Activated CD4-positive, alpha-beta T cell treated with anti-CD3 and anti-CD28 coated beads, Interleukin-2, amount 10 ng/mL, durations not matched to agents 7 days and 5 days (primary cell): ENCODE measurements around the gene VWA3B. TPM values are rescaled to one million over a fixed set of nuclear protein-coding genes. Genes with fewer than 3 reads are reported as not detected.
"Not testable (repeated sequence)": the region's sequence is repeated elsewhere in the genome, so short reads cannot be mapped to it uniquely, and the experiment has no call there.

Source experiments
- CTCF ChIA-PET: fragments of 350-600 bp; sonication (Branson Sonifier 250); formaldehyde crosslinking; loops from one replicate; lab custom pipeline; 2021; ENCODE audit warnings: antibody characterized with exemption; lab: Charles Lee
- POLR2A ChIA-PET: fragments of 350-600 bp; sonication (Branson Sonifier 250); formaldehyde crosslinking; loops from one replicate; lab custom pipeline; 2021; ENCODE audit warnings: antibody characterized with exemption; lab: Charles Lee
- DNase-seq: peaks from one replicate; pipeline ENCODE4 v3.0.0-alpha.2; 2020
- H3K27ac Mint-ChIP-seq: one replicate; pipeline ENCODE4 v1.8.0; 2021; ENCODE audit warnings: mild to moderate bottlenecking, moderate library complexity, mixed read lengths
- H3K27me3 Mint-ChIP-seq: one replicate; pipeline ENCODE4 v1.8.0; 2021; ENCODE audit warnings: mixed read lengths
- H3K36me3 Mint-ChIP-seq: one replicate; pipeline ENCODE4 v1.8.0; 2021; ENCODE audit warnings: low read depth, mixed read lengths
- H3K4me1 Mint-ChIP-seq: one replicate; pipeline ENCODE4 v1.8.0; 2021; ENCODE audit warnings: mixed read lengths
- H3K4me3 Mint-ChIP-seq: one replicate; pipeline ENCODE4 v1.8.0; 2021; ENCODE audit warnings: mild to moderate bottlenecking, moderate library complexity, mixed read lengths
- H3K9me3 Mint-ChIP-seq: one replicate; pipeline ENCODE4 v1.8.0; 2021; ENCODE audit warnings: mixed read lengths
- total RNA-seq, 2 experiments: library from RNA; stranded (reverse); gene quantifications; one replicate each; pipeline ENCODE4 v1.2.3, GENCODE V29; 2021

VWA3B gene
- not detected for total RNA-seq

- CTCF ChIA-PET = no interaction called here
- H3K27me3 Mint-ChIP-seq = peaks cover 35% of the 10 kb centered on the region
- H3K4me3 Mint-ChIP-seq = peak within 1 kb of the TSS; percentile 68
Observed at GRCh38 chr2:98086491-98087446, at the start of gene VWA3B. TSS of gene VWA3B (plus strand) at chr2:98087167. CDS start at chr2:98093093, 5,926 bp downstream.

GRCh38 chr2:98037206-98037605 lies 49.8 kb upstream of the VWA3B start:
- no peaks in the 10 kb centered on the region for H3K36me3 Mint-ChIP-seq
- no peak overlapping the region for H3K4me3 Mint-ChIP-seq
- ChIA-PET POLR2A (no interaction called here), CTCF (interaction anchor here (1.7 kb wide), 1 partner anchor 9 kb away, joined by 4 read pairs; no protein-coding TSS in a partner anchor)
- no peaks in the 10 kb centered on the region for H3K4me1 Mint-ChIP-seq
- H3K9me3 Mint-ChIP-seq = no peaks in the 10 kb centered on the region
- no peaks in the 10 kb centered on the region for H3K27me3 Mint-ChIP-seq
- no peak overlapping the region for H3K27ac Mint-ChIP-seq
- no peak for DNase-seq

More at GRCh38 chr2:98086491-98087446, at the start of gene VWA3B:
- Mint-ChIP-seq H3K27ac (no peak within 1 kb of the TSS), H3K4me1 (peaks cover 34% of the 10 kb centered on the region), H3K36me3 (no peaks in the 10 kb centered on the region), H3K9me3 (peaks cover 4% of the 10 kb centered on the region)
- peak; percentile 54 for DNase-seq
- POLR2A ChIA-PET = no interaction called here

- H3K27ac Mint-ChIP-seq = no peak overlapping the region
- H3K36me3 Mint-ChIP-seq = no peaks in the 10 kb centered on the region
- peaks cover 4% of the 10 kb centered on the region for H3K27me3 Mint-ChIP-seq
- ChIA-PET CTCF (interaction anchor here (1.1 to 1.7 kb wide), 2 partner anchors 10 to 106 kb away, joined by 4 to 5 read pairs; no protein-coding TSS in a partner anchor), POLR2A (no interaction called here)
- H3K4me3 Mint-ChIP-seq = no peak overlapping the region
- no peak for DNase-seq
- H3K9me3 Mint-ChIP-seq = peaks cover 2% of the 10 kb centered on the region
- no peaks in the 10 kb centered on the region for H3K4me1 Mint-ChIP-seq
Observed at GRCh38 chr2:98037666-98038336, 49.2 kb upstream of the VWA3B start.

GRCh38 chr2:98039085-98039756 lies 47.7 kb upstream of the VWA3B start:
- CTCF ChIA-PET = interaction anchor here (1.0 kb wide), 1 partner anchor 35 kb away, joined by 6 read pairs; no protein-coding TSS in a partner anchor
- Mint-ChIP-seq H3K4me3 (no peak overlapping the region), H3K36me3 (no peaks in the 10 kb centered on the region), H3K27ac (no peak overlapping the region), H3K4me1 (no peaks in the 10 kb centered on the region), H3K9me3 (peaks cover 7% of the 10 kb centered on the region), H3K27me3 (peaks cover 4% of the 10 kb centered on the region)
- no peak for DNase-seq
- POLR2A ChIA-PET = no interaction called here

- no peaks in the 10 kb centered on the region for H3K36me3 Mint-ChIP-seq
- H3K4me1 Mint-ChIP-seq = no peaks in the 10 kb centered on the region
- H3K27me3 Mint-ChIP-seq = peaks cover 4% of the 10 kb centered on the region
- H3K27ac Mint-ChIP-seq = no peak overlapping the region
- ChIA-PET CTCF (interaction anchor here (0.5 to 1.6 kb wide), 2 partner anchors 12 to 283 kb away, joined by 3 read pairs; no protein-coding TSS in a partner anchor), POLR2A (no interaction called here)
- H3K9me3 Mint-ChIP-seq = peaks cover 17% of the 10 kb centered on the region
- no peak for DNase-seq
- H3K4me3 Mint-ChIP-seq = no peak overlapping the region
Observed at GRCh38 chr2:98040331-98040939, 46.5 kb upstream of the VWA3B start.

GRCh38 chr2:98043101-98043500 lies 43.9 kb upstream of the VWA3B start:
- DNase-seq = no peak
- ChIA-PET CTCF (interaction anchor here (0.8 kb wide), 1 partner anchor 20 kb away, joined by 3 read pairs; no protein-coding TSS in a partner anchor), POLR2A (no interaction called here)
- peaks cover 20% of the 10 kb centered on the region for H3K9me3 Mint-ChIP-seq
- no peak overlapping the region for H3K27ac Mint-ChIP-seq
- H3K4me1 Mint-ChIP-seq = no peaks in the 10 kb centered on the region
- no peak overlapping the region for H3K4me3 Mint-ChIP-seq
- H3K27me3 Mint-ChIP-seq = peaks cover 4% of the 10 kb centered on the region
- H3K36me3 Mint-ChIP-seq = no peaks in the 10 kb centered on the region

GRCh38 chr2:98044730-98045129 lies 42.2 kb upstream of the VWA3B start:
- POLR2A ChIA-PET = not testable (repeated sequence)

GRCh38 chr2:98050070-98050469 lies 36.9 kb upstream of the VWA3B start:
- Mint-ChIP-seq H3K4me1 (no peaks in the 10 kb centered on the region), H3K9me3 (peaks cover 7% of the 10 kb centered on the region), H3K4me3 (no peak overlapping the region), H3K36me3 (no peaks in the 10 kb centered on the region), H3K27me3 (peaks cover 3% of the 10 kb centered on the region), H3K27ac (no peak overlapping the region)
- CTCF ChIA-PET = no interaction called here
- no peak for DNase-seq
- POLR2A ChIA-PET = no interaction called here

More at GRCh38 chr2:98044730-98045129, 42.2 kb upstream of the VWA3B start:
- H3K27ac Mint-ChIP-seq, H3K4me1 Mint-ChIP-seq, CTCF ChIA-PET, DNase-seq, H3K27me3 Mint-ChIP-seq, H3K4me3 Mint-ChIP-seq, H3K36me3 Mint-ChIP-seq: not testable (repeated sequence)
- peaks cover 20% of the 10 kb centered on the region for H3K9me3 Mint-ChIP-seq

GRCh38 chr2:98058191-98058975 lies 28.6 kb upstream of the VWA3B start:
- H3K27me3 Mint-ChIP-seq = peaks cover 5% of the 10 kb centered on the region
- ChIA-PET POLR2A (no interaction called here), CTCF (interaction anchor here (1.1 kb wide), 1 partner anchor 304 kb away, joined by 3 read pairs; no protein-coding TSS in a partner anchor)
- no peak overlapping the region for H3K27ac Mint-ChIP-seq
- peaks cover 2% of the 10 kb centered on the region for H3K9me3 Mint-ChIP-seq
- H3K4me3 Mint-ChIP-seq = no peak overlapping the region
- DNase-seq = no peak
- H3K36me3 Mint-ChIP-seq = no peaks in the 10 kb centered on the region
- H3K4me1 Mint-ChIP-seq = no peaks in the 10 kb centered on the region

- no peak overlapping the region for H3K4me3 Mint-ChIP-seq
- no peaks in the 10 kb centered on the region for H3K36me3 Mint-ChIP-seq
- H3K27me3 Mint-ChIP-seq = peaks cover 17% of the 10 kb centered on the region
- H3K4me1 Mint-ChIP-seq = no peaks in the 10 kb centered on the region
- ChIA-PET POLR2A (no interaction called here), CTCF (interaction anchor here (0.6 kb wide), 1 partner anchor 672 kb away, joined by 4 read pairs; no protein-coding TSS in a partner anchor)
- no peak overlapping the region for H3K27ac Mint-ChIP-seq
- DNase-seq = no peak
- peaks cover 4% of the 10 kb centered on the region for H3K9me3 Mint-ChIP-seq
Observed at GRCh38 chr2:98060277-98060676, 26.7 kb upstream of the VWA3B start.

- DNase-seq = no peak
- no peaks in the 10 kb centered on the region for H3K36me3 Mint-ChIP-seq
- POLR2A ChIA-PET = no interaction called here
- CTCF ChIA-PET = no interaction called here
- H3K4me3 Mint-ChIP-seq = no peak overlapping the region
- peaks cover 4% of the 10 kb centered on the region for H3K9me3 Mint-ChIP-seq
- no peak overlapping the region for H3K27ac Mint-ChIP-seq
- no peaks in the 10 kb centered on the region for H3K4me1 Mint-ChIP-seq
- peaks cover 19% of the 10 kb centered on the region for H3K27me3 Mint-ChIP-seq
Observed at GRCh38 chr2:98063291-98063854, 23.6 kb upstream of the VWA3B start.
